ENCODE measurements around the gene CNRIP1.
"Not testable (repeated sequence)": the region's sequence is repeated elsewhere in the genome, so short reads cannot be mapped to it uniquely, and the experiment has no call there.

The CNRIP1 gene

GRCh38 chr2:68340226-68341061 is 20.7 kb upstream of the CNRIP1 start:
- DNase-seq = no peak

GRCh38 chr2:68336192-68336591 is 16.4 kb upstream of the CNRIP1 start:
- no peak for DNase-seq

- DNase-seq = no peak
Observed at GRCh38 chr2:68333931-68334330, 14.2 kb upstream of the CNRIP1 start.

- no peak for DNase-seq
Observed at GRCh38 chr2:68333009-68333408, 13.3 kb upstream of the CNRIP1 start.

GRCh38 chr2:68330691-68331090 is 10.9 kb upstream of the CNRIP1 start:
- no peak for DNase-seq

GRCh38 chr2:68328901-68329300 is 9.2 kb upstream of the CNRIP1 start:
- no peak for DNase-seq

GRCh38 chr2:68325056-68325455 is 5.3 kb upstream of the CNRIP1 start:
- DNase-seq = no peak

- DNase-seq = no peak
Observed at GRCh38 chr2:68320118-68320641, 431 bp upstream of the CNRIP1 start.

GRCh38 chr2:68318914-68319397 is 793 bp downstream of the CNRIP1 start:
- DNase-seq = no peak

GRCh38 chr2:68317971-68318913 is 1.5 kb downstream of the CNRIP1 start:
- DNase-seq = no peak

- DNase-seq = no peak
Observed at GRCh38 chr2:68316111-68316510, 3.6 kb downstream of the CNRIP1 start.

GRCh38 chr2:68311033-68311432 is 8.7 kb downstream of the CNRIP1 start:
- no peak for DNase-seq

GRCh38 chr2:68309426-68309825 is 10.3 kb downstream of the CNRIP1 start:
- DNase-seq = no peak

GRCh38 chr2:68303902-68304272 is 15.9 kb downstream of the CNRIP1 start:
- DNase-seq = not testable (repeated sequence)

GRCh38 chr2:68303033-68303901 is 16.5 kb downstream of the CNRIP1 start:
- DNase-seq = no peak

- DNase-seq = no peak
Observed at GRCh38 chr2:68302281-68302875, 17.4 kb downstream of the CNRIP1 start.

GRCh38 chr2:68295516-68295915 is 24.2 kb downstream of the CNRIP1 start:
- no peak for DNase-seq

GRCh38 chr2:68294913-68295312 is 24.8 kb downstream of the CNRIP1 start:
- no peak for DNase-seq

- DNase-seq = no peak
Observed at GRCh38 chr2:68294187-68294586, 25.6 kb downstream of the CNRIP1 start.

- no peak for DNase-seq
Observed at GRCh38 chr2:68293755-68294154, 26.0 kb downstream of the CNRIP1 start.

GRCh38 chr2:68293024-68293423 is 26.7 kb downstream of the CNRIP1 start:
- DNase-seq = no peak

- DNase-seq = no peak
Observed at GRCh38 chr2:68292108-68292710, 27.5 kb downstream of the CNRIP1 start.
